ENCODE data around the gene TMEM117.

DNA sequence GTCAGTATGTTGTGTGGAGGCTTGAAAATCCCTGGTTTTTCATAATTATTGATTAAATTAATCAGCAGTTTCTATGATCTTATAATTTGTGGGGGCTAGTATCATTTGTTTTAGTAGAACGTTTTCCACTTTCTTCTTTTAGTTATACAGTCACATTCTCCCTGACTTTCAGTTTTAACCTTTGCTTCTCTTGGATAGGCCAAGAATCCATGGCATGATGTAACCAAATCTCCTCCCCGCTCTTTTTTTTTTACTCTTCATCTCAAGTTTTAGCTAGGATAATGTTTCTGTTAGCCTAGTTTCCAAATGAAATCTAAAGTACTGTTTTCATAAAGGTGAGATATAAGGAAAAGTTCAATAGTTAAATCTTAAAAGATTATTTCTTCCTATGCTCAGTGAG is 106.5 kb downstream of the TMEM117 start:
- TF ChIP-seq, protein P1, sequence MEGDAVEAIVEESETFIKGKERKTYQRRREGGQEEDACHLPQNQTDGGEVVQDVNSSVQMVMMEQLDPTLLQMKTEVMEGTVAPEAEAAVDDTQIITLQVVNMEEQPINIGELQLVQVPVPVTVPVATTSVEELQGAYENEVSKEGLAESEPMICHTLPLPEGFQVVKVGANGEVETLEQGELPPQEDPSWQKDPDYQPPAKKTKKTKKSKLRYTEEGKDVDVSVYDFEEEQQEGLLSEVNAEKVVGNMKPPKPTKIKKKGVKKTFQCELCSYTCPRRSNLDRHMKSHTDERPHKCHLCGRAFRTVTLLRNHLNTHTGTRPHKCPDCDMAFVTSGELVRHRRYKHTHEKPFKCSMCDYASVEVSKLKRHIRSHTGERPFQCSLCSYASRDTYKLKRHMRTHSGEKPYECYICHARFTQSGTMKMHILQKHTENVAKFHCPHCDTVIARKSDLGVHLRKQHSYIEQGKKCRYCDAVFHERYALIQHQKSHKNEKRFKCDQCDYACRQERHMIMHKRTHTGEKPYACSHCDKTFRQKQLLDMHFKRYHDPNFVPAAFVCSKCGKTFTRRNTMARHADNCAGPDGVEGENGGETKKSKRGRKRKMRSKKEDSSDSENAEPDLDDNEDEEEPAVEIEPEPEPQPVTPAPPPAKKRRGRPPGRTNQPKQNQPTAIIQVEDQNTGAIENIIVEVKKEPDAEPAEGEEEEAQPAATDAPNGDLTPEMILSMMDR (IDR thresholded peaks at IDR 0.05; ENCODE audit: low read depth, low read length), result no peak
- TF ChIP-seq POLR2A (IDR thresholded peaks at IDR 0.05; ENCODE audit: extremely low read depth, insufficient read length), result no peak
- TF ChIP-seq, protein P2, sequence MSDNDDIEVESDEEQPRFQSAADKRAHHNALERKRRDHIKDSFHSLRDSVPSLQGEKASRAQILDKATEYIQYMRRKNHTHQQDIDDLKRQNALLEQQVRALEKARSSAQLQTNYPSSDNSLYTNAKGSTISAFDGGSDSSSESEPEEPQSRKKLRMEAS (IDR thresholded peaks at IDR 0.05; ENCODE audit: low read depth, low read length), result no peak

Measured in NB4 (cell line).